Measurements from ENCODE around the gene DLG2. TPM values are rescaled to one million over a fixed set of nuclear protein-coding genes. Genes with fewer than 3 reads are reported as not detected.

Gene DLG2
- total RNA-seq, 4 donors from 2014 or later, result 1.3 to 4.7 (median 2.4) TPM

DNA sequence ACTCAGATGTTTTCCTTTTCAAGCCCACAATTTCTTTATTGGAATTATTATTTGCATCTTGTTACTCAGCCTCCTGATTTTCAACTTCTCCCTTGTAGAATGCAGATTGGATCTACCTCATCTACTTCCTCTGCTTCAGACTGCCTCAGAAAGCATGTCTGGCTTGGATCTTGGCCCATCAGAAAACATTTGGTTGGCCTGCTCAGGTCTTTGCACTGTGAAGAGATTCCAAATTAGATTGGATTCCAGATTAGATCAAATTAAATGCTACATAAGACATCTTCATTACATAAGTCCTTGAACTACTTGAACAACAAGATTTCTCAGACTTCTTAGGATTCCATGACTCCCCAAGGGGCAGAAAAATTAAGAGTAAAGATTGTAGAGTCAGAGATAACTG is 358.0 kb downstream of the DLG2 start:
- H3K9me3 ChIP-seq, result no peaks in the 10 kb centered on the region
- in situ Hi-C loops (cut with MboI; ENCODE audit: low sequenced_read_pairs in 4 of 4) (no loop called here), intact Hi-C loops (cut with DNase I; ENCODE audit: low total_unique reads) (no loop called here)
- H3K27ac ChIP-seq, result no peak overlapping the region
- H3K27me3 ChIP-seq, result no peaks in the 10 kb centered on the region
- H3K36me3 ChIP-seq, result no peaks in the 10 kb centered on the region
- DNase-seq (no peak), ATAC-seq (no peak)
- H3K4me1 ChIP-seq, result no peaks in the 10 kb centered on the region
- H3K4me3 ChIP-seq, result no peak overlapping the region
- TF ChIP-seq, protein P1, sequence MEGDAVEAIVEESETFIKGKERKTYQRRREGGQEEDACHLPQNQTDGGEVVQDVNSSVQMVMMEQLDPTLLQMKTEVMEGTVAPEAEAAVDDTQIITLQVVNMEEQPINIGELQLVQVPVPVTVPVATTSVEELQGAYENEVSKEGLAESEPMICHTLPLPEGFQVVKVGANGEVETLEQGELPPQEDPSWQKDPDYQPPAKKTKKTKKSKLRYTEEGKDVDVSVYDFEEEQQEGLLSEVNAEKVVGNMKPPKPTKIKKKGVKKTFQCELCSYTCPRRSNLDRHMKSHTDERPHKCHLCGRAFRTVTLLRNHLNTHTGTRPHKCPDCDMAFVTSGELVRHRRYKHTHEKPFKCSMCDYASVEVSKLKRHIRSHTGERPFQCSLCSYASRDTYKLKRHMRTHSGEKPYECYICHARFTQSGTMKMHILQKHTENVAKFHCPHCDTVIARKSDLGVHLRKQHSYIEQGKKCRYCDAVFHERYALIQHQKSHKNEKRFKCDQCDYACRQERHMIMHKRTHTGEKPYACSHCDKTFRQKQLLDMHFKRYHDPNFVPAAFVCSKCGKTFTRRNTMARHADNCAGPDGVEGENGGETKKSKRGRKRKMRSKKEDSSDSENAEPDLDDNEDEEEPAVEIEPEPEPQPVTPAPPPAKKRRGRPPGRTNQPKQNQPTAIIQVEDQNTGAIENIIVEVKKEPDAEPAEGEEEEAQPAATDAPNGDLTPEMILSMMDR (IDR thresholded peaks at IDR 0.05 in 4 of 5, conservative IDR thresholded peaks at IDR 0.05 in 1 of 5), result no peak
- no peak for TF ChIP-seq POLR2A (IDR thresholded peaks at IDR 0.05)

DNA sequence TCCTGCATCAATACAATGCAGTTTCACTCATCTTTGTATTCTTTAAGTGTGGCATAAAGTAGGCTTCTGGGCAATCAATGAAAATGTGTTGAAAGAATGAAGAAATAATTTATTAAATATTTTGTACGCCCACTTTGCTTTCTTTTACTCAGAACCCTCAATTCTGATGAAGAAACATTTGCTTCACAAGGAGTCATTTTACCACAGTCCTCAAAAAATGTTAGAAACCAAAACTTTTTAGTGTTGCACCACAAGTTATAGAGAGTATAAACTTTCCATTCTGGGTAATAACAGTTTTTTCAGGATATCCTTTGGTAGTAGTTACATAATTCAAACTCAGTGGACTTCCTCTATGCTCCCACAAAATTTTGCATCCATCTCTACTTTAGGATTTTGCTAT is 360.5 kb downstream of the DLG2 start:
- in situ Hi-C loops (cut with MboI; ENCODE audit: low sequenced_read_pairs in 4 of 4), result no loop called here
- Histone ChIP-seq H3K36me3 (no peaks in the 10 kb centered on the region), H3K4me3 (no peak overlapping the region), H3K4me1 (no peaks in the 10 kb centered on the region), H3K9me3 (no peaks in the 10 kb centered on the region), H3K27ac (no peak overlapping the region), H3K27me3 (no peaks in the 10 kb centered on the region)
- DNase-seq (no peak), ATAC-seq (no peak)
- intact Hi-C loops (cut with DNase I; ENCODE audit: low total_unique reads), result no loop called here
- TF ChIP-seq, protein P1 (IDR thresholded peaks at IDR 0.05 in 4 of 5, conservative IDR thresholded peaks at IDR 0.05 in 1 of 5), result no peak
- no peak for TF ChIP-seq POLR2A (IDR thresholded peaks at IDR 0.05)

DNA sequence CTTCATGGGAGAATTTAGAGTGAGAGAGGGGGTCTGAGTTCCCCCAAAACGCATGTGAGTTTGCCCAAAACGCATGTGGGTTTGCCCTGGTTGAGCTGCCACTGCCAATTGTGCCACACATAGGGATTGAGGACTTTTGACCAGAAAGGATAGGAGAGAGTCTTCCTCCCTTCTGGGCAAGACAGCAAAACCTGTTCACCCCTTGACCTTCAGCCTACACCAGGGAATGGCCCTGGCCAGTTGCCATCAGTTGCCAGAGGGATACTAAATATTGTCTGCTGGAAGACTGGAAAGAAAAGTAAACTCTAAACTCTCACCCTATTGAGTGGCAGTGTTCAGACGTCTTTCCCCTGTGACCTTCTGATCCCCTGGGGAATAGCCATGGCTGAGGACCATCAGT is 363.8 kb downstream of the DLG2 start:
- in situ Hi-C loops (cut with MboI; ENCODE audit: low sequenced_read_pairs in 4 of 4), result no loop called here
- no peaks in the 10 kb centered on the region for H3K36me3 ChIP-seq
- no peak overlapping the region for H3K27ac ChIP-seq
- TF ChIP-seq POLR2A (IDR thresholded peaks at IDR 0.05), result no peak
- TF ChIP-seq, protein P1 (IDR thresholded peaks at IDR 0.05 in 4 of 5, conservative IDR thresholded peaks at IDR 0.05 in 1 of 5), result no peak
- no peaks in the 10 kb centered on the region for H3K9me3 ChIP-seq
- H3K4me3 ChIP-seq, result no peak overlapping the region
- no peaks in the 10 kb centered on the region for H3K27me3 ChIP-seq
- intact Hi-C loops (cut with DNase I; ENCODE audit: low total_unique reads), result no loop called here
- DNase-seq (no peak), ATAC-seq (no peak)
- H3K4me1 ChIP-seq, result no peaks in the 10 kb centered on the region

DNA sequence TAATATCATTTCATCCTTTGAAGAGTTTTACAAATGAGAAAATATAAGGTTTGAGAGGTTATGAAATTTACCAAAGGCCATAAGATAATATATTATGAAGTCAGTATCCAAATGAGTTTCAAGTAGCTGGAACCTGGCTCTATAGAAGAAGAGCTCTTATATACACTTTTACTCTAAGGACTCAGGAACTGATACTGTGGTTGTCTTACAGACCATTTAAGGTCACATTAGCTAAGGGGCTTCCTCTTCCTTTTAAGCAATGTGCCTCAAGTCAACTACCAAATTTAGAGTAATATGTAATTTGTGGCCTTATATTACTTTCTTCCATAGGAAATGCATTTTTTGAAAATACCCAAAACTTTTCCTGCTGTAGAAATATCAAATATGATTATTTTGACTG is 369.3 kb downstream of the DLG2 start:
- no peak for ATAC-seq
- Histone ChIP-seq H3K4me1 (no peaks in the 10 kb centered on the region), H3K36me3 (no peaks in the 10 kb centered on the region), H3K27ac (no peak overlapping the region), H3K27me3 (no peaks in the 10 kb centered on the region), H3K4me3 (no peak overlapping the region), H3K9me3 (no peaks in the 10 kb centered on the region)
- no peak for DNase-seq
- in situ Hi-C loops (cut with MboI; ENCODE audit: low sequenced_read_pairs in 4 of 4), result no loop called here
- TF ChIP-seq, protein P1 (IDR thresholded peaks at IDR 0.05 in 4 of 5, conservative IDR thresholded peaks at IDR 0.05 in 1 of 5), result no peak
- no peak for TF ChIP-seq POLR2A (IDR thresholded peaks at IDR 0.05)
- intact Hi-C loops (cut with DNase I; ENCODE audit: low total_unique reads), result no loop called here

DNA sequence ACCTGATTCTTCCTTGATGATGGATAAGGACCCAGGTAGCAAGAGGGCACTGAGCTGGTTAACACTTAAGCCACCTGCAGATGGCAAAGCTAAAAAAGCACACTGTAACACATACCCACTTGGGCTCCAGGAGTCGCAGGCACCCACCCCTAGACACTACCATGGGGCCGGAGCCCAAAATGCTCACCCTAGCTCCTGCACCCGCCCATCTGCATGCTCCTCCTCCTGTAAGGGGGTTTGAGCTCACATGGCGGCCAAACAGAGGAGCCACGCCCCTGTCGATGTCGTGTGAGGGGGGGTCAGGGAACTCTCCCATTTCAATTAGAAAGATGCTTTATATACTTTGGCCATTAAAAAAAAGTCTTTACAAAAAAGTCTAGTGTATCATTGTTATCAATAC is 370.7 kb downstream of the DLG2 start:
- no peaks in the 10 kb centered on the region for H3K4me1 ChIP-seq
- no peaks in the 10 kb centered on the region for H3K27me3 ChIP-seq
- H3K36me3 ChIP-seq, result no peaks in the 10 kb centered on the region
- DNase-seq (no peak), ATAC-seq (no peak)
- in situ Hi-C loops (cut with MboI; ENCODE audit: low sequenced_read_pairs in 4 of 4) (no loop called here), intact Hi-C loops (cut with DNase I; ENCODE audit: low total_unique reads) (no loop called here)
- H3K9me3 ChIP-seq, result no peaks in the 10 kb centered on the region
- no peak overlapping the region for H3K4me3 ChIP-seq
- H3K27ac ChIP-seq, result no peak overlapping the region
- TF ChIP-seq, protein P1 (IDR thresholded peaks at IDR 0.05 in 4 of 5, conservative IDR thresholded peaks at IDR 0.05 in 1 of 5), result no peak
- TF ChIP-seq POLR2A (IDR thresholded peaks at IDR 0.05), result no peak
